Activated CD8-positive, alpha-beta T cell treated with anti-CD3 and anti-CD28 coated beads for 36 hours (primary cell): ENCODE data around the gene PARD3. TPM values are rescaled to one million over a fixed set of nuclear protein-coding genes. Genes with fewer than 3 reads are reported as not detected.

ENCODE experiments used
- ATAC-seq: fragments of 200-7000 bp; cut with Tn5 transposase; one replicate; pipeline ENCODE4 v1.10.0; 2021; ENCODE audit warnings: mild to moderate bottlenecking, moderate library complexity
- CTCF ChIA-PET: fragments of 350-600 bp; sonication (Branson Sonifier 250); formaldehyde crosslinking; loops from one replicate; lab custom pipeline; 2021; ENCODE audit warnings: antibody characterized with exemption; lab: Charles Lee
- POLR2A ChIA-PET: fragments of 350-600 bp; sonication (Branson Sonifier 250); formaldehyde crosslinking; loops from one replicate; lab custom pipeline; 2021; ENCODE audit warnings: antibody characterized with exemption; lab: Charles Lee
- DNase-seq: peaks from one replicate; pipeline ENCODE4 v3.0.0-alpha.2; 2020
- H3K27ac Mint-ChIP-seq: one replicate; pipeline ENCODE4 v1.8.0; 2021; ENCODE audit warnings: mild to moderate bottlenecking, mixed read lengths
- H3K27me3 Mint-ChIP-seq: one replicate; pipeline ENCODE4 v1.8.0; 2021; ENCODE audit warnings: mixed read lengths
- H3K36me3 Mint-ChIP-seq: one replicate; pipeline ENCODE4 v1.8.0; 2021; ENCODE audit warnings: low read depth, mixed read lengths
- H3K4me1 Mint-ChIP-seq: one replicate; pipeline ENCODE4 v1.8.0; 2021; ENCODE audit warnings: low read depth, mixed read lengths
- H3K4me3 Mint-ChIP-seq: one replicate; pipeline ENCODE4 v1.8.0; 2021; ENCODE audit warnings: mild to moderate bottlenecking, moderate library complexity, mixed read lengths
- H3K9me3 Mint-ChIP-seq: one replicate; pipeline ENCODE4 v1.8.0; 2021; ENCODE audit warnings: mixed read lengths
- CTCF ChIP-seq: fragments of 200-600 bp; IDR thresholded peaks from one replicate; pipeline ENCODE4 v1.8.0; 2022; ENCODE audit warnings: antibody characterized with exemption, mild to moderate bottlenecking
- intact Hi-C: fragments of 100-400 bp; cut with micrococcal nuclease; formaldehyde crosslinking; loops from one replicate; pipeline ENCODE4 v1.10.0; 2022
- total RNA-seq, 2 experiments: library from RNA; stranded (reverse); gene quantifications; one replicate each; pipeline ENCODE4 v1.2.3, GENCODE V29; 2021

PARD3 gene
- total RNA-seq, 2 experiments from 2014 or later: 1.6 to 2.0 TPM

- no peak for ATAC-seq
- Mint-ChIP-seq H3K9me3 (no peaks in the 10 kb centered on the region), H3K27ac (no peak overlapping the region), H3K4me3 (no peak overlapping the region), H3K36me3 (no peaks in the 10 kb centered on the region), H3K27me3 (no peaks in the 10 kb centered on the region), H3K4me1 (no peaks in the 10 kb centered on the region)
- ChIA-PET POLR2A (no interaction called here), CTCF (no interaction called here)
- TF ChIP-seq CTCF: no peak
- intact Hi-C loops: no loop called here
- DNase-seq: no peak
Observed at GRCh38 chr10:34539533-34540315, 275.4 kb downstream of the PARD3 start.

- no peak for TF ChIP-seq CTCF
- ATAC-seq (no peak), DNase-seq (no peak)
- ChIA-PET POLR2A (no interaction called here), CTCF (no interaction called here)
- intact Hi-C loops: no loop called here
- H3K9me3 Mint-ChIP-seq: no peaks in the 10 kb centered on the region
- no peaks in the 10 kb centered on the region for H3K36me3 Mint-ChIP-seq
- no peak overlapping the region for H3K27ac Mint-ChIP-seq
- H3K4me3 Mint-ChIP-seq: no peak overlapping the region
- H3K27me3 Mint-ChIP-seq: peaks cover 2% of the 10 kb centered on the region
- no peaks in the 10 kb centered on the region for H3K4me1 Mint-ChIP-seq
Observed at GRCh38 chr10:34538281-34538829, 276.7 kb downstream of the PARD3 start.

GRCh38 chr10:34537629-34538231 is 277.4 kb downstream of the PARD3 start:
- CTCF ChIA-PET: no interaction called here
- Mint-ChIP-seq H3K4me3 (no peak overlapping the region), H3K27ac (no peak overlapping the region), H3K36me3 (no peaks in the 10 kb centered on the region), H3K27me3 (peaks cover 2% of the 10 kb centered on the region), H3K9me3 (no peaks in the 10 kb centered on the region), H3K4me1 (no peaks in the 10 kb centered on the region)
- intact Hi-C loops: no loop called here
- no peak for DNase-seq
- POLR2A ChIA-PET: no interaction called here
- TF ChIP-seq CTCF: no peak
- ATAC-seq: no peak

- no peak overlapping the region for H3K4me3 Mint-ChIP-seq
- no peak for ATAC-seq
- POLR2A ChIA-PET: no interaction called here
- H3K9me3 Mint-ChIP-seq: no peaks in the 10 kb centered on the region
- H3K36me3 Mint-ChIP-seq: no peaks in the 10 kb centered on the region
- no peak overlapping the region for H3K27ac Mint-ChIP-seq
- no peaks in the 10 kb centered on the region for H3K4me1 Mint-ChIP-seq
- CTCF ChIA-PET: interaction anchor here (1.0 kb wide), 1 partner anchor 14 kb away, joined by 3 read pairs; no protein-coding TSS in a partner anchor
- no peak for TF ChIP-seq CTCF
- peaks cover 2% of the 10 kb centered on the region for H3K27me3 Mint-ChIP-seq
- no peak for DNase-seq
- intact Hi-C loops: no loop called here
Observed at GRCh38 chr10:34535872-34536271, 279.2 kb downstream of the PARD3 start.

DNA sequence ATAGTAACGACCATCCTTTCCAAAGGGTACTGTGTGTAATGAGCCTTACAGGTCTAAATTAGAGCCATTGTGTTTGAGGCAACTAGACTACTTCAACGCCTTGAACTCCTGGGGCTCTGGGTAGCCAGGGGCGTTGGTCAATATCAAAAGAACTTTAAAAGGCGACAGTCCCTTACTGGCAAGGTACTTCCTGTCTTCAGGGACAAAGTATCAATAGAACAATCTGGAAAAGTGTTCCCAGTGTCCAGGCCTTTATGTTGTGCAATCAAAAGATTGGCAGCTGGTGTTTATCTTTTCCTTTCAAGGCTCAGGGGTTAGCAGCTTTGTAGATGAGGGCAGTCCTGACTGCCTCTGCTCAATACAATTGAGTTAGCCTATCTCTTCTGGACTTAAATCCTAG is 284.3 kb downstream of the PARD3 start:
- POLR2A ChIA-PET: no interaction called here
- intact Hi-C loops: no loop called here
- CTCF ChIA-PET: interaction anchor here (2.1 kb wide), 1 partner anchor 108 kb away, joined by 11 read pairs; no protein-coding TSS in a partner anchor
- no peak for TF ChIP-seq CTCF
- no peaks in the 10 kb centered on the region for H3K4me1 Mint-ChIP-seq
- H3K27ac Mint-ChIP-seq: no peak overlapping the region
- no peaks in the 10 kb centered on the region for H3K9me3 Mint-ChIP-seq
- ATAC-seq: no peak
- H3K27me3 Mint-ChIP-seq: peaks cover 2% of the 10 kb centered on the region
- no peak for DNase-seq
- H3K4me3 Mint-ChIP-seq: no peak overlapping the region
- no peaks in the 10 kb centered on the region for H3K36me3 Mint-ChIP-seq
